Thyroid gland (tissue), 4 donors: ENCODE data around the gene MDGA2.

ENCODE experiments used
- POLR2A ChIP-seq, 2 donors: fragments of 450-650 bp; IDR thresholded peaks; one replicate each; pipeline ENCODE4 v1.6.1; 2017; ENCODE audit warnings: antibody characterized with exemption in 2 of 2, mild to moderate bottlenecking in 2 of 2, moderate library complexity in 1 of 2
- TF ChIP-seq, protein P1 (sequence below), 6 experiments: fragments of 200-600 bp in 3 of 6; fragments of 450-650 bp in 3 of 6; sonication (generic) in 3 of 6; IDR thresholded peaks; one replicate each; pipeline ENCODE4 v1.5.1; 2016 to 2019; ENCODE audit warnings: antibody characterized with exemption in 6 of 6, mild to moderate bottlenecking in 2 of 6, inconsistent platforms in 1 of 6, moderate library complexity in 1 of 6

DNA sequence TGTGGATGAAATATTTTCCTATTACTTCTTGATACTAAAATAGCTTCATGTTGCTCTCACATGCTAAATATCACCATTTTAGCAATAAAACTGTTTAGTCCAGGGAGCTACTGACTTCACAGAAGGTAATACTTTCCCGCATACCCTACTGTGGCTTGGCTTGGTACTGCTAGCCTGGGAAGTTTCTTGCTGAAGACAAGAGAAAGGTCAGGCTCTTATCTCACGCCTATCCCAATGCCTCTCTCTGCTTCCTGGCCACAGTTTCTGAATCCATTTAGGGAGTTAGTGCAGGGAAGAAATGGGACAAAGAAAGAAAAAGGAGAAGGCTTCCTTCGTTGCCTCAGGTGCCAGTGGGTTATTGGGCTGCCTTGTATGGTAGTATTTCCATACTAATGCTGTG, 228.3 kb downstream of the MDGA2 start:
- TF ChIP-seq, protein P1, sequence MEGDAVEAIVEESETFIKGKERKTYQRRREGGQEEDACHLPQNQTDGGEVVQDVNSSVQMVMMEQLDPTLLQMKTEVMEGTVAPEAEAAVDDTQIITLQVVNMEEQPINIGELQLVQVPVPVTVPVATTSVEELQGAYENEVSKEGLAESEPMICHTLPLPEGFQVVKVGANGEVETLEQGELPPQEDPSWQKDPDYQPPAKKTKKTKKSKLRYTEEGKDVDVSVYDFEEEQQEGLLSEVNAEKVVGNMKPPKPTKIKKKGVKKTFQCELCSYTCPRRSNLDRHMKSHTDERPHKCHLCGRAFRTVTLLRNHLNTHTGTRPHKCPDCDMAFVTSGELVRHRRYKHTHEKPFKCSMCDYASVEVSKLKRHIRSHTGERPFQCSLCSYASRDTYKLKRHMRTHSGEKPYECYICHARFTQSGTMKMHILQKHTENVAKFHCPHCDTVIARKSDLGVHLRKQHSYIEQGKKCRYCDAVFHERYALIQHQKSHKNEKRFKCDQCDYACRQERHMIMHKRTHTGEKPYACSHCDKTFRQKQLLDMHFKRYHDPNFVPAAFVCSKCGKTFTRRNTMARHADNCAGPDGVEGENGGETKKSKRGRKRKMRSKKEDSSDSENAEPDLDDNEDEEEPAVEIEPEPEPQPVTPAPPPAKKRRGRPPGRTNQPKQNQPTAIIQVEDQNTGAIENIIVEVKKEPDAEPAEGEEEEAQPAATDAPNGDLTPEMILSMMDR (IDR thresholded peaks at IDR 0.05) = no peak
- TF ChIP-seq POLR2A (IDR thresholded peaks at IDR 0.05) = no peak
